ENCODE results near the gene C1RL.

- TF ChIP-seq CTCF (IDR thresholded peaks at IDR 0.05) (no peak), POLR2A (IDR thresholded peaks at IDR 0.05) (no peak), POLR2AphosphoS5 (IDR thresholded peaks at IDR 0.05) (no peak)
Measured at GRCh38 chr12:7125632-7126227, 16.7 kb upstream of the C1RL start.
